Left ventricle myocardium superior (tissue), 1 donor: Measurements from ENCODE around the gene BCAM. TPM values are rescaled to one million over a fixed set of nuclear protein-coding genes. Genes with fewer than 3 reads are reported as not detected.
A peak's percentile ranks its signal among the peaks of the same experiment; 100 is the strongest.
"Not testable (repeated sequence)": the region's sequence is repeated elsewhere in the genome, so short reads cannot be mapped to it uniquely, and the experiment has no call there.

Experiments used
- ATAC-seq: fragments of 200-7000 bp; cut with Tn5 transposase; one replicate; pipeline ENCODE4 v1.9.1; 2020; ENCODE audit warnings: mild to moderate bottlenecking, moderate library complexity
- DNase-seq: peaks from one replicate; pipeline ENCODE4 v3.0.0-alpha.2; 2020
- intact Hi-C: fragments of 100-400 bp; cut with micrococcal nuclease; formaldehyde crosslinking; loops from one replicate; pipeline ENCODE4 v1.11.0; 2022
- total RNA-seq: library from RNA; stranded (reverse); fragmentation: NEBNext Ultra II Directional; extraction: Animal tissue kit (Norgen Biotek cat#: 25700); gene quantifications from one replicate; pipeline ENCODE4 v1.2.1, GENCODE V29; 2021
- donor health status: DM: no; HTN: yes; CAD: no; lungs with severe emphysema.

Gene BCAM
- total RNA-seq, 1 donor from 2014 or later = 85.5 TPM

DNA sequence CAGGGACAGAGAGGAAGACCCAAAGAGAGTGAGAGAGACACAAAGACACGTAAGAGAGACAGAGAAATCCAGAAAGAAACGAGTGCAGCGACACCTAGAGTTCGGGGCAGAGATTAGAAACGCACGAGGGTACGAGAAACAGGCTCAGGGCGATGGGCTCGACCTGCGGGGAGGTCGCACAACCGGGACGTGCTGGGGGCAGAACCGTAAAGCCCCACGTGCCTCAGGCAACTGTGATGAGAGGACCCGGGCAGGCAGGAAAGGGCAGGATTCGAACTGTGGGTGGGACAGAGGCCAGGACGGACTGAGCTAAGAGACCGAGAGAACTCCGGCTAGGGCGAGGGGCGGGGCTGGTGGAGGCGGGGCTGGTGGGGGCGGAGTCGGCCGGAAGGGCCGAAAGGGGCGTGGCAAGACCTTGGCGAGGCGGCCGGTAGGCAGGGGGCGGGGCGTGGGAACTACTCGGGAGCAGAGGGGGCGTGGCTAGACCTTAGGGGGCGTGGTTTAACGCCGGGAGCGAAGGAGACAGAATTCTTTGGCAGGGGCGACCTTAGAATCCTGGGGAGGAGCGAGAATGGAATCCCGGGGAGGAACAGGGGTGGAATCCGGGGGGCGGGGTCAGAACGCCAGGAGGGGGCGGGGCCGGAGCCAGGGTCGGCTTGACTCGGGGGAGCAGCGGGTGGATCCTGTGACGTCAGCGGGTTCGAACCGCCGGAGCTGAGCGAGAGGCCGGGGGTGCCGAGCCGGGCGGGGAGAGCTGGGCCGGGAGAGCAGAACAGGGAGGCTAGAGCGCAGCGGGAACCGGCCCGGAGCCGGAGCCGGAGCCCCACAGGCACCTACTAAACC, 36.9 kb downstream of the BCAM start, which contains the start of gene NECTIN2:
Gene NECTIN2, plus strand, starts transcription at position 686 of the 843 bp plus-strand sequence. CDS start 229 bp downstream, outside the sequence.
- ATAC-seq (peak; percentile 86), DNase-seq (peak; percentile 100)
- intact Hi-C loops = no loop called here

DNA sequence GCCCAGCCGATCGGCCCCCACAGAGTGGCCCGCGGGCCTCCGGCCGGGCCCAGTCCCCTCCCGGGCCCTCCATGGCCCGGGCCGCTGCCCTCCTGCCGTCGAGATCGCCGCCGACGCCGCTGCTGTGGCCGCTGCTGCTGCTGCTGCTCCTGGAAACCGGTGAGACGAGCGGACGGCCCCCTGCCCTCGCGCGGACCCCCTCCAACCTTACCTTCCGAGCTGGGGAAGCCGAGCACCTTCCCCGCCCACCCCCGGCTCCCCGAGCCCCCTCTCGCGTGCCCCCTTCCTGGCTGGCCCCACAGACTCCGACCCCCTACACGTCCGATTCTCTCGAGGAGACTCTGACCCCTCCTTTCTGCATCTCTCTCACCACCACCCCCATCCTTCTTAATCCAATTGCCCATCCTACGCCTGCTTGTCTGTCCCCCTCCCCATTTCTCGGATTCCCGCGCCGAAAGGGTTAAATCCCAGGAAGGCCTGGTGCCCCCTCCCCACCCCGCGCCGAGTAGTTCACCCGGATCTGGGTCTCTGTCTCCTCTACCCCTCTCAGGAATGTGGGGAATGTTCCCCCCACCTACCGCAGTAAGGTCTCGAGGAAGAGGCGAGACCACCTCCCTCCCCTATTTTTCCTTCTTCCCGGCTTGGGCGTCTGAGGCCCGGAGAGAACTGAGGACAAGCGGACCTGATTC, 37.7 kb downstream of the BCAM start:
- DNase-seq (peak; percentile 58), ATAC-seq (no peak)
- intact Hi-C loops = no loop called here

DNA sequence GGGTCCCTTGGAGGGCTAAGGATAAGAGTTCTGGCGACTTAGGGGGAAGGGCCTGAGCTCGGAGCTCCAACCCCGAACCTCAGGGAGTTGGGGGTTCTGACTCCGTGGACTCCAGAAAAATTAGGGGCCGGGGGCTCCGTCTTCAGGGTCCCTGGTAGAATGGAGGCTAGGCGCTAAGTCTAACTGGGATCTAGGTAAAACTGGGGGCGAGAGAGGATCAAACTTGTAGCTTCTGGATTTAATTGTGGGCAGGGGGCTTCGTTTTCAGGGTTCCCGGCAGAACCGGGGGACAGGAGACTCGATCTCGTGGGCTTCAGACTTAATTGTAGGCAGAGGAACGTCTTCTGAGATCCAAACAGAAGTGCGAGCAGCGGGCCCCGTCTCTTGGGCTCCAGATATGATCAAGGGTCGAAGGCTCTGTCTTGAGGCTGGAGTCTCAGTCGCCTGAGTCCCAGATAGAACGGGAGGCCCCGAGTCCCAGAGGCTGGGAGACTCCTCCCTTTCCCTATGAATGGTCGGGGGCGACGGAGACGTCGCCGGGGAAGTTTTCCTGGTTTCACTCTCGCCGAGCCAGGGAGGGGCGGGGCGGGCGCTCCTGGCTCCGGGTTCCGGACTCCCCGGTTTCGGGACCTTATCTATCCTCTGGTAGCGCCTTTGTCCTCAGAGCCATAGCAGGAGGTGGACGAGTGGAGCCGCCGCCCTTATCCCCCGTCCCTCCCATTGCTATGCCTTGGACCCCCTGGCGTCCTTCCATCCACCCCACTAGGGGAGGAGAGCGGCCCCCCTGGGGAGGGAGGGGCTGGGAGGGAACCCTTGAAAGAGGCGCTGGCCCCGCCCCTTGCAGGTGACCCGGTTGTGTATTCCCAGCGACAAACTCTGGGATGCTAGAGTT, 38.5 kb downstream of the BCAM start:
- DNase-seq (peak; percentile 81), ATAC-seq (peak; percentile 2)
- intact Hi-C loops = no loop called here

DNA sequence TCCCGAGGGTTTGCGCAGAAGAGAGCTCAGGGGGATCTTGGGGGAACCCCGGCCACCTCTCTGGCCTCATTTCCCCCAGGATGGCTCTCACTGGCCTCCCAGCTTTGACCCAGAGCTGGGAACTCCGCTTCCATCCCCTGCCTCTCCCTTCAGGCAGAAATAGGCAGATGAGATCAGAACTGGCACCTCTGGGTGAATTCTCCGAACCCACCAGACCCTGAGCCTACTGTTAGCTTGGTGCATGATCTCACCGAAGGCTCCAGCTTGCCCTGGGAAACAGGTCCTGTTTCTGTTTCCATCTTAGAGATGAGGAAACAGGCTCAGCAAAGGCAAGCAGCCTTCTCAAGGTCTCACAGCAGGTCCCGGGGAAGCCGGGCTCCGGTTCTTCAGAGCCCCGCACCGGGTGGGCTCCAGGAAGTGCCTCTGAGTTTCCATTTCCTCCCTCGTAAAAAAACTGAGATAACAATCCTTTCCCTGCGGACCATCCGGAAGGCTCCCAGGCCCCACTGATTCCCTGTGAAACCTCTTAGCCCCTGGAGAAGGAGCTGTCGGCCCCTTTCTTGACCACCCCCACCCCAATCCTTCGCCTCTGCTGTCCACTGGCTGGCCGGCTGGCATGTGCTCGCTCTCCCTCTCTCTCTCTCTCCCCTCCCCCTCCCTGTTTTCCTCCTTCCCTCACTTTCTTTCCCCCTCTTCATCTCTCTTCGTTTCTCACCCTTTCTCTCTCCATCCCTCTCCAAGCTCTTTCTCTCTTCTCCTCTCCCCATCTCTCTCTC, 39.3 kb downstream of the BCAM start:
- intact Hi-C loops = no loop called here
- no peak for ATAC-seq
- no peak for DNase-seq

DNA sequence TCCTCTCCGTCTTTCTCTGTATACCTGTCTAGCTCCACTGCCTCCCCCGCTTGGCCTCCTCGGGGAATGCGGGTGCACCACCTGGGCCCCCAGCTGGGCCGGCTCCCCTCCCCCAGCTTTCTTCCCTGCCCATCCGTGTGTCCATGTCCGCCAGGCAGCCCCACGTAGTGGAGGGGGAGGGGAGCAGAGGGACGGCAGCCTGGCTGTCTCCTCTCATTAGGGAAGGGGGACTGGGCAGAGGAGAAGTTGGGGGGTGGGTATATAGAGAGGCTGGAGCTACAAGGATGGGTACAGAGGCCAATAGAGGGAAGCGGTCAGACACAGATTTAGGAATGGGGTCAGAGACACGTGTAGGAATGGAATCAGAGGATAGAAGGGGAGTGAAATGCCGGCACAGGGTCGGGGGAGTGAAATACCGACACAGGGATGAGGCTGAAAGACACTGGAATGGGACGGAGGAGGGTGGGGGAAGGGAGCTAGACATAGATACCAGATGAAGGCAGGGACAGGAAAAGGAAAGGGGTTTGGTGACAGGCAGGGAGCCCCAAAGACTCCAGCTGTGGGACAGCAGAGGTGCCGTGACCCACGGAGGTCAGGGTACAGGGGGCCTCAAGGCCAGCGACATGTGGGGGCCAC, 40.0 kb downstream of the BCAM start:
- intact Hi-C loops = no loop called here

DNA sequence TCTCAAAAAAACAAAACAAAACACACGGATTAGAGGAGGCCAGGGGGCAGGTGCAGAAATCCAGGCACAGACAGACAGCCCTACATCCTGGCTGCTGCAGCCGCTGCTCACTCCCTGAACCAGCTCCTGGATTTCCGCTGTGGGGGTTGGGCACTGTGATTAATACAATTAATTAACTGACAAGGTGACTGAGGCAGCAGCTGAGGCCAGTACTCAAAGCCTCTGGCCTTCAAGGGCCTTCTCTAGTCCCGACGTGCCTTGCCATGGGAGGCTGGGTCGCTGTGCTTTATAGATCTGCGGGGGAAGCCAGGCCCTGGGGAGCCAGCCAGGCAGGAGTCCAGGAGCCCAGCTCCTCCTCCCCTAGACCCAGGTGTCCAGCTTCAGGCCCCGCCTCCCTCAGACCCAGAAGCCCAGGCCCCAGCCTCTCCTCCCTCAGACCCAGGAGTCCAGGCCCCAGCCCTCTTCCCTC, 41.8 kb downstream of the BCAM start:
- ATAC-seq = no peak
- intact Hi-C loops = no loop called here
- no peak for DNase-seq

More for the DNA sequence above, 40.0 kb downstream of the BCAM start:
- peak; percentile 43 for DNase-seq
- no peak for ATAC-seq

DNA sequence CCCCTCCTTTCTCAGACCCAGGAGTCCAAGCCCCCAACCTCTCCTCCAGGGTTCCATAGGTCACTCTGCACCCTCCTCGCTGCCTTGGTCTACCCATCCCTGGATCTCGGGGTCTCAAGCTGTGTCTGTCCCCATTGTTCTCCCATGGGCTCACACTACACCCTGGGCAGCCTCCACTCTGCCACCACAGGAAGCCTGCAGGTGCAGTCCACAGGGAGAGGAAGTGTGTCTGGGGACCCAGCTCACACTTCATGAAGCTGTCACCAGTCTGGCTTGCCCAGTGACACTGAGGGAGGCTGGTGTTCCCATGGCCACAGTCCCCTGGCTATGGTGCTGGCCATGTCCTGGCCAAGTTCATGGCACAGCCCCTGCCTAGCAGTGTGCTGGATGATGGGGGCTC, 42.5 kb downstream of the BCAM start:
- intact Hi-C loops = no loop called here
- no peak for ATAC-seq
- DNase-seq = no peak

DNA sequence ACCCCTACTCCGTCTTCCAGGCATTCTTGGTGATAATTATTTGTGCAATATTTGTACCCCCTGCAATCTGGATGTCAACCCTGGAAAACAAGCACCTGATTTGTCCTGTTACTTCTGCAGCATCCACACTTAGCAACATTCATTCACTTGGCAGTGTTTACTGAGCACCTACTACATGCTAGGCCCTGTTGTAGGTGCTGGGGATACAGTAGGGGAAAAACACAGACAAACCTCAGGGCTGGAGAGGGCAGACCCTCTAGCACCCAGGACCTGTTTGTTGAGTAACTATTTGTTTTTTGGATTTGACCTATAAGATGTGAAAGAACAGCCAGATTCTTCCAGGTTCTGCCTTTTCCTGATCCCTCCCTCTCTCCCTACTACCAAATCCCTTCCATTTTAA, 46.7 kb downstream of the BCAM start:
- ATAC-seq = no peak
- intact Hi-C loops = no loop called here
- DNase-seq = no peak

DNA sequence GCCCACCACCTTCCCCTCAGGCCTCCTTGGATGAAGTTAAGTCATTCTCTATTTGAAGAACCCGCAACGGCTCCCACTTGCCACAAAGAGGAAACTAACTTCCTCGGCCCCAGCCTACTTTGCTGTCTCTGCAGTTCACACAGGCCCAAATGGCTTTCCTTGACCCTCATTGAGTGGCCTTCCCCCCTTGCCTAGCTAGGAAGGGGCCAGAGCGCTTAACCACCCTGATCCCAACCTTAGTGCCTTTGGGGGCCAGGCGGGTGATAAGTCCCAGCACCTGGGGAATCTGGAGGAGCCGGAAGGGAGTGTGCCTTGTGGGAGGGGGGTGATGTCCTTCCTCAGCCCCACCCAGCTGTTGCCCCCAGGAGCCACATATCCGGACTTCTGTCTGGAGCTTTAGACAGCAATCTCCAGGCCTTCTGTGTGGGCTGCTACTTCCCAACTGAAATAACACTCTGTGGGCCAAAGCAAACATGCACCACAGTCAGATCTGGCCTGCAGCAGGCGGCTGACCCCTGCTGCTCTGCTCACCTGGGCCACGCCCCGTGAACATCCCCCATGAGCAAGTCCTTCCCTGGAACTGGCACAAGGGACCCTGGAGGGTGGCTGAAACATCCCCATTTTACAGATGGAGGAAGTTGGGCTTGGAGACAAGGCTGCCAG, 47.6 kb downstream of the BCAM start:
- DNase-seq (no peak), ATAC-seq (peak; percentile 44)
- intact Hi-C loops = no loop called here

DNA sequence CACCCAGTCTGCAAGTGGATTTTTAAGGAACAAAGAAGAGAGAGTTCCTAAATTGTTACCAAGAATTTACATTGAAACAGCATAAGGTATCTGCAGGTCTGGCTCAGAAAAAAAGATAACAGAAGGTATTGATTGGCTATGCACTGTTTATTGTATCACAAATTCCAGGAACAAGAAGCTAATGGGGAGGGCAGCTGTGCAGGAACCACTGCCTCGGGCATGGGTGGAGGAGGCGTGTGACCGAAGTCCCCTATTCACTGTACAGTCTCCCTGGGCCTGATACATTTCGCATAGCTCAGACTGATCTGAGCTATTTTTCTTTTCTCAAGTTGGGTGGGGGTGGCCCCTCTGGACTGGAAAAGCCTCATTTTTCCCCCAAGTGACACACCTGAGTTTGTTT, 48.9 kb downstream of the BCAM start:
- ATAC-seq = no peak
- intact Hi-C loops = no loop called here
- DNase-seq = no peak

DNA sequence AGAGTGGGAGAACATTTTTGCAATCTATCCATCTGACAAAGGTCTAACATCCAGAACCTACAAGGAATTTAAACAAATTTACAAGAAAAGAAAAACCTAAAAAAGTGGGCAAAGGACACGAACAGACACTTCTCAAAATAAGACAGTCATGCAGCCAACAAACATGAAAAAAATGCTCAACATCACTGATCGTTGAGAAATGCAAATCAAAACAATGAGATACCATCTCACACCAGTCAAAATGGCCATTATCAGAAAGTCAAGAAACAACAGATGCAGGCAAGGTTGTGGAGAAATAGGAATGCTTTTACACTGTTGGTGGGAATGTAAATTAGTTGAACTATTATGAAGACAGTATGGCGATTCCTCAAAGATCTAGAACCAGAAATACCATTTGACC, 52.7 kb downstream of the BCAM start:
- intact Hi-C loops, DNase-seq, ATAC-seq: not testable (repeated sequence)

DNA sequence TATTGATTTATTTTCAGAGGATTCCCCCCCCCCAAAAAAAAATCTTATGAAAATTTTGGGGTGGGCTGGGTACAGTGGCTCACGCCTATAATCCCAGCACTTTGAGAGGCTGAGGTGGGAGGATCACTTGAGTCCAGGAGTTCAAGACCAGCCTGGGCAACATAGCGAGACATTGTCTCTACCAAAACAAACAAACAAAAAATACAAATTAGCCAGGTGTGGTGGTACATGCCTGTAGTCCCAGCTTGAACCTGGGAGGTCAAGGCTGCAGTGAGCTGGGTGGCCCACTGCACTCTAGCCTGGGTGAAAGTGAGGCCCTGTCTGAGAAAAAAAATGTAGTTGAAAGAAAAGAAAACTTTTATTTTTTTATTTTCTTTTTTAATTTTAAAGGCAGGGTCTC, 55.1 kb downstream of the BCAM start:
- ATAC-seq (no peak), DNase-seq (no peak)
- intact Hi-C loops = no loop called here

DNA sequence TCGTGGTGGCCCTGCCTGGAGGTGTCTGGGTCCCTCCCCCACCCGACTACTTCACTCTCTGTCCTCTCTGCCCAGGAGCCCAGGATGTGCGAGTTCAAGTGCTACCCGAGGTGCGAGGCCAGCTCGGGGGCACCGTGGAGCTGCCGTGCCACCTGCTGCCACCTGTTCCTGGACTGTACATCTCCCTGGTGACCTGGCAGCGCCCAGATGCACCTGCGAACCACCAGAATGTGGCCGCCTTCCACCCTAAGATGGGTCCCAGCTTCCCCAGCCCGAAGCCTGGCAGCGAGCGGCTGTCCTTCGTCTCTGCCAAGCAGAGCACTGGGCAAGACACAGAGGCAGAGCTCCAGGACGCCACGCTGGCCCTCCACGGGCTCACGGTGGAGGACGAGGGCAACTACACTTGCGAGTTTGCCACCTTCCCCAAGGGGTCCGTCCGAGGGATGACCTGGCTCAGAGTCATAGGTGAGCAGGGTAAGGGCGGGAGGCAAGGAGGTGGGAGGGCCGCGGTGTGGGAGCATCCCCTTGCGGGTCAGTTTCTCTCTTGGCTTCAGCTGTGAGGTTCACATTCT, 56.4 kb downstream of the BCAM start:
- DNase-seq (no peak), ATAC-seq (no peak)
- intact Hi-C loops = no loop called here

DNA sequence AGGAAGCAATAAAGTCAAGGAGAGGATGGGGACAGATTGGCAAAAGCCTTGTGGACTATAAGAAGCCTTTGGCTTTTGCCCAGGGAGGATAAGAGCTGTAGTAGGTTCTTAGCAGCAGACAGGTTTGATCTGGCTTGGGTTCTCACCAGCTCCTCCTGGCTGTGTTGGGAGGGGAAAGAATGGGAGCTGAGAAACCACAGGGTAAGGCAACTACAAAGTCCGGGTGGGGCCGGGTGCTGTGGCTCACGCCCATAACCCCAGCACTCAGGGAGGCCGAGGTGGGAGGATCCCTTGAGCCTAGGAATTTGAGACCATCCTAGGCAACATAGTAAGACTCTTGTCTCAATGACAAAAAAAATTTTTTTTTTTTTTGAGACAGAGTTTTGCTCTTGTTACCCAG, 57.8 kb downstream of the BCAM start:
- ATAC-seq = no peak
- DNase-seq = no peak
- intact Hi-C loops = no loop called here

DNA sequence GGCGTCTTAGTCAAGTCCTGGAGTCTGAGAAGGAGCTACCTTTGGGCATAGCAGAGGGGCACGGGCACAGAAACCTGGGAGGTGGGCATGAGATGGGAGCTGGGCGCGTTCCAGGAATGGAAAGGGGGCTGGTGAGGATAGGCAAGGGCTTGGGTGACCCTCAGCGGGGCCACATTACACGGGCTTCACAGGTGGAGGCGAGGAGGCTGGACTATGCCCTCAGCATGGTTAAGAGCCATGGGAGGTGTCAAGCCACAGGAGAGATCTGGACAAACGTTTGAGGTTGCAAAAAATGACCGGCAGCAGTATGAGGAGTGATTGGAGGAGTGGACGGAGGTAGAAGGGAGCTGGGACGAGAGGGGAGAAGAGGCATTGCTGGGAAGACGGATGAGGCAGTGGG, 58.7 kb downstream of the BCAM start:
- DNase-seq (no peak), ATAC-seq (no peak)
- intact Hi-C loops = no loop called here

DNA sequence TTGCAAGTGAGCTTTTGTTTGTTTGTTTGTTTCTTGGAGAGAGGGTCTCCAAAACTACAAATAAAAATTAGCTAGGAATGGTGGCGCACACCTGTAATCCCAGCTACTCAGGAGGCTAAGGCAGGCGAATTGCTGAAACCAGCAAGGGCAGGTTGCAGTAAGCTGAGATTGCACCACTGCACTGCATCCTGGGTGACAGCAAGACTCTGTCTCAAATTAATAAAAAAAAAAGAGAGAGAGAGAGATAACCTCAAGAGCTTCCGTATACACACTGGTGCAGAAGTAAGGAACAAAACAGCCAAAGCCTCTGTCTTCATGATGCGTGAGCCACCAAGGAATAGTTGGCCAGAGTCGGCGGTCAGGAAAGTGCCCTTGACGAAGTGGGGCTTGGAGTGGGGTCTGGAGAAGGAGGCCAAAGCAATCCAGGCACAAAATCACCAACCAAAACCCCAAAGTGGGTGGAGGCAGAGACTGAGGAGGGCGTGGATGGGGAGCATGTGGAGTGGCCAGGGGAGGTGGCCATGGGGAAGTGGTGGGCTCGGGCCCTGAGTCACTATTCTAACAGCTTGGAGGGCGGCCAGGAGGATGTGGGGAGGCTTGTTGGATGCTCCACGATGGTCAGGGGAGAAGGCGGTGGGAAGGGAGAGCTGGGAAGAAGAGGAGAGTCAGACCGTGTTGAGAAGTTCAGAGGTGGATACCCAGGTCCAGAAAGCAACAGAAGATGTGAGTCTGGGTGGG, 61.0 kb downstream of the BCAM start:
- DNase-seq (no peak), ATAC-seq (peak; percentile 41)
- intact Hi-C loops = no loop called here
